ENCODE data around the gene MIA. TPM values are rescaled to one million over a fixed set of nuclear protein-coding genes. Genes with fewer than 3 reads are reported as not detected.
A peak's percentile ranks its signal among the peaks of the same experiment; 100 is the strongest.

MIA gene
- total and polyA plus RNA-seq, 2 of the 4 experiments (the other 2 are of a cell fraction): 0.44 TPM; not detected in 1

DNA sequence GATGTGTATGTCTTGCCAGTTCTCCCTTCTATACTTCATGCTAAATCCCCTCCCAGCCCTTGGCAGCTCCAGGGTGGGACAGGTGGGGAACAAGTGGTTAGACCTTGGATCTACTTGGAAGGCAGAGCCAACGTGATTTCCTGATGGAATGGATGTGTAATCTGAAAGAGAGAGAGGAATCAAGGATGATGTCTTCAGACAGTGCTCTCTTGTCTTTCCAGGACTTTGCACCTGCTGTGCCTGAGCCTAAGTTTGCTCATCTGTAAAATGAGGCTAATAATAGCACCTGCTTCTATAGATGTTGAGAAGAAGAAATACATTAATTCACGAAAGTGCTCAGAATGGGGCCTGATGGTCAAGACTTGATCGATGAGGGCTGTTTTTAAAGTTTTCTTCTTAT, 16.7 kb downstream of the MIA start:
- H2BK120ac ChIP-seq (ENCODE audit: low read depth, low read length): no peak overlapping the region
- no peaks in the 10 kb centered on the region for H4K20me1 ChIP-seq (ENCODE audit: insufficient read depth, low read length)
- ATAC-seq (ENCODE audit: low read depth) (no peak), DNase-seq (no peak)
- no peak overlapping the region for H3K9ac ChIP-seq (ENCODE audit: low read depth, low read length)
- no peak overlapping the region for H2BK5ac ChIP-seq (ENCODE audit: low read depth, low read length, poor library complexity, severe bottlenecking)
- no peak overlapping the region for H3K4me3 ChIP-seq (ENCODE audit: insufficient read depth, low read depth, low read length)
- dilution Hi-C loops (cut with HindIII; ENCODE audit: low sequenced_read_pairs, unreplicated experiment): no loop called here
- no peak overlapping the region for H4K5ac ChIP-seq (ENCODE audit: low read depth, low read length)
- POLR2A ChIA-PET (ENCODE audit: unreplicated experiment): no interaction called here
- in situ Hi-C loops (cut with MboI; ENCODE audit: low sequenced_read_pairs): no loop called here
- no peaks in the 10 kb centered on the region; the same call in 1 of the 2 replicates for H3K4me1 ChIP-seq (ENCODE audit: control insufficient read depth, insufficient read depth, low read length)
- H3K27me3 ChIP-seq (ENCODE audit: control insufficient read depth, insufficient read depth, low read length): no peaks in the 10 kb centered on the region
- H2AK9ac ChIP-seq (replicated peaks; ENCODE audit: low read depth, low read length, poor library complexity): no peak overlapping the region
- H3K18ac ChIP-seq (ENCODE audit: low read depth, low read length): no peak overlapping the region
- H2BK20ac ChIP-seq (ENCODE audit: low read depth, low read length): no peak overlapping the region
- H3K4me2 ChIP-seq (ENCODE audit: low read depth, low read length): peak overlapping the region; percentile 2; the same call in 1 of the 2 replicates
- no CpG with 5 or more reads among the region's 3 CpGs for WGBS, 2 experiments (ENCODE audit: extremely low coverage in 2 of 2, insufficient read length in 1 of 2)
- intact Hi-C loops (cut with micrococcal nuclease): no loop called here
- H3K56ac ChIP-seq (ENCODE audit: extremely low read depth, insufficient read depth, low read length): no peak overlapping the region
- H4K8ac ChIP-seq (ENCODE audit: low read depth in 2 of 2, low read length in 2 of 2): no peak overlapping the region
- no peak overlapping the region for H2AK5ac ChIP-seq (ENCODE audit: low read depth, low read length)
- no peaks in the 10 kb centered on the region for H3K9me1 ChIP-seq (ENCODE audit: insufficient read depth, low read length)
- H3K23ac ChIP-seq (ENCODE audit: low read depth, low read length): no peak overlapping the region
- no peaks in the 10 kb centered on the region for H3K79me1 ChIP-seq (ENCODE audit: low read depth in 1 of 2, low read length in 2 of 2)
- H2BK15ac ChIP-seq (ENCODE audit: low read depth, low read length): no peak overlapping the region
- CTCF ChIA-PET: no interaction called here
- TF ChIP-seq RAD21 (IDR thresholded peaks at IDR 0.05; ENCODE audit: low read length) (no peak), CHD1 (IDR thresholded peaks at IDR 0.05; ENCODE audit: low read depth, low read length) (no peak), BHLHE40 (IDR thresholded peaks at IDR 0.05; ENCODE audit: low read depth, low read length) (no peak), NFE2L2 (IDR thresholded peaks at IDR 0.05; ENCODE audit: low read depth, low read length) (no peak), RFX5 (IDR thresholded peaks at IDR 0.05; ENCODE audit: low read depth, low read length) (no peak), SMC3 (IDR thresholded peaks at IDR 0.05; ENCODE audit: low read depth, low read length) (no peak)
- TF ChIP-seq, protein P1, sequence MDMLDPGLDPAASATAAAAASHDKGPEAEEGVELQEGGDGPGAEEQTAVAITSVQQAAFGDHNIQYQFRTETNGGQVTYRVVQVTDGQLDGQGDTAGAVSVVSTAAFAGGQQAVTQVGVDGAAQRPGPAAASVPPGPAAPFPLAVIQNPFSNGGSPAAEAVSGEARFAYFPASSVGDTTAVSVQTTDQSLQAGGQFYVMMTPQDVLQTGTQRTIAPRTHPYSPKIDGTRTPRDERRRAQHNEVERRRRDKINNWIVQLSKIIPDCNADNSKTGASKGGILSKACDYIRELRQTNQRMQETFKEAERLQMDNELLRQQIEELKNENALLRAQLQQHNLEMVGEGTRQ (IDR thresholded peaks at IDR 0.05; ENCODE audit: low read depth, low read length): no peak
- TF ChIP-seq, protein P2, sequence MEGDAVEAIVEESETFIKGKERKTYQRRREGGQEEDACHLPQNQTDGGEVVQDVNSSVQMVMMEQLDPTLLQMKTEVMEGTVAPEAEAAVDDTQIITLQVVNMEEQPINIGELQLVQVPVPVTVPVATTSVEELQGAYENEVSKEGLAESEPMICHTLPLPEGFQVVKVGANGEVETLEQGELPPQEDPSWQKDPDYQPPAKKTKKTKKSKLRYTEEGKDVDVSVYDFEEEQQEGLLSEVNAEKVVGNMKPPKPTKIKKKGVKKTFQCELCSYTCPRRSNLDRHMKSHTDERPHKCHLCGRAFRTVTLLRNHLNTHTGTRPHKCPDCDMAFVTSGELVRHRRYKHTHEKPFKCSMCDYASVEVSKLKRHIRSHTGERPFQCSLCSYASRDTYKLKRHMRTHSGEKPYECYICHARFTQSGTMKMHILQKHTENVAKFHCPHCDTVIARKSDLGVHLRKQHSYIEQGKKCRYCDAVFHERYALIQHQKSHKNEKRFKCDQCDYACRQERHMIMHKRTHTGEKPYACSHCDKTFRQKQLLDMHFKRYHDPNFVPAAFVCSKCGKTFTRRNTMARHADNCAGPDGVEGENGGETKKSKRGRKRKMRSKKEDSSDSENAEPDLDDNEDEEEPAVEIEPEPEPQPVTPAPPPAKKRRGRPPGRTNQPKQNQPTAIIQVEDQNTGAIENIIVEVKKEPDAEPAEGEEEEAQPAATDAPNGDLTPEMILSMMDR (conservative IDR thresholded peaks at IDR 0.05; ENCODE audit: low read depth, low read length): no peak
- peaks cover 10% of the 10 kb centered on the region for H3K36me3 ChIP-seq (ENCODE audit: control insufficient read depth, insufficient read depth, low read length)
- H3K9me3 ChIP-seq (ENCODE audit: control insufficient read depth, insufficient read depth, low read length): no peaks in the 10 kb centered on the region
- H4K91ac ChIP-seq (ENCODE audit: insufficient read depth, low read depth, low read length): no peak overlapping the region
- no peak overlapping the region for H2AFZ ChIP-seq (replicated peaks; ENCODE audit: low read length, poor library complexity)
- no peak overlapping the region for H3K14ac ChIP-seq (replicated peaks; ENCODE audit: low read depth, low read length)
- no peak overlapping the region for H3K27ac ChIP-seq (ENCODE audit: insufficient read depth, low read length)
- no peak overlapping the region for H3K4ac ChIP-seq (ENCODE audit: low read depth, low read length)
- no TSS peak for BruUV-seq (replicated peaks)
